ENCODE measurements around the gene MAP2. TPM values are rescaled to one million over a fixed set of nuclear protein-coding genes. Genes with fewer than 3 reads are reported as not detected.

MAP2 gene
- total and polyA plus RNA-seq, 2 of the 8 experiments (the other 6 are each of a cell fraction or from before 2014, with no cell fraction given): 5.9 to 9.4 TPM

- Histone ChIP-seq H3K4me2 (ENCODE audit: insufficient read depth in 1 of 2, low read depth in 2 of 2, low read length in 2 of 2) (no peak overlapping the region), H3K4me1 (replicated peaks in 1 of 4; ENCODE audit: control insufficient read depth in 3 of 4, insufficient read depth in 4 of 4, low read length in 3 of 4) (no peaks in the 10 kb centered on the region), H4K91ac (replicated peaks; ENCODE audit: insufficient read length, low read length) (no peak overlapping the region), H2BK5ac (ENCODE audit: low read depth, low read length) (no peak overlapping the region), H3K18ac (ENCODE audit: extremely low read depth, low read length) (no peak overlapping the region), H3K27ac (ENCODE audit: low read depth, low read length) (no peak overlapping the region), H4K5ac (ENCODE audit: insufficient read length, low read depth, low read length) (no peak overlapping the region), H4K20me1 (replicated peaks in 1 of 2; ENCODE audit: control insufficient read depth in 1 of 2, insufficient read depth in 2 of 2, low read length in 2 of 2) (no peaks in the 10 kb centered on the region), H3K79me2 (ENCODE audit: control insufficient read depth in 1 of 2, insufficient read depth in 2 of 2, low read length in 2 of 2) (no peaks in the 10 kb centered on the region), H2BK20ac (ENCODE audit: low read length) (no peak overlapping the region), H3K79me1 (ENCODE audit: low read depth, low read length) (no peaks in the 10 kb centered on the region), H3K4ac (replicated peaks; ENCODE audit: insufficient read length, low read depth, low read length) (no peak overlapping the region), H3K23ac (ENCODE audit: insufficient read length) (no peak overlapping the region), H3K27me3 (replicated peaks in 1 of 4; ENCODE audit: control insufficient read depth in 3 of 4, extremely low read depth in 1 of 4, insufficient read depth in 3 of 4, low read length in 3 of 4) (no peaks in the 10 kb centered on the region), H2AK5ac (ENCODE audit: low read depth, low read length) (no peak overlapping the region), H2BK12ac (ENCODE audit: low read depth, low read length) (no peak overlapping the region), H3K9ac (replicated peaks in 1 of 4; ENCODE audit: extremely low read depth in 1 of 4, low read depth in 3 of 4, low read length in 3 of 4) (no peak overlapping the region), H2BK120ac (replicated peaks; ENCODE audit: low read depth, low read length) (no peak overlapping the region), H3K23me2 (ENCODE audit: low read depth, low read length) (no peaks in the 10 kb centered on the region), H2BK15ac (ENCODE audit: low read length) (no peak overlapping the region), H3K9me3 (ENCODE audit: insufficient read depth in 2 of 2, low read depth in 1 of 2, low read length in 1 of 2) (no peaks in the 10 kb centered on the region), H3K14ac (ENCODE audit: insufficient read length) (no peak overlapping the region), H2AFZ (ENCODE audit: low read length) (no peak overlapping the region), H3K56ac (replicated peaks; ENCODE audit: insufficient read length, low read depth, low read length) (no peak overlapping the region), H3K36me3 (ENCODE audit: control insufficient read depth in 2 of 4, insufficient read depth in 4 of 4, low read length in 3 of 4) (no peaks in the 10 kb centered on the region), H4K8ac (ENCODE audit: extremely low read depth, insufficient read depth, low read length) (no peak overlapping the region), H3K4me3 (ENCODE audit: extremely low read depth in 1 of 4, insufficient read depth in 2 of 4, low read depth in 3 of 4, low read length in 4 of 4) (no peak overlapping the region)
- TF ChIP-seq TAF7 (optimal IDR thresholded peaks at IDR 0.05; ENCODE audit: borderline replicate concordance, low read depth, low read length): no peak
- TF ChIP-seq TBP (IDR thresholded peaks at IDR 0.05; ENCODE audit: low read depth, low read length): no peak
- no peak for TF ChIP-seq MAX (IDR thresholded peaks at IDR 0.05)
- no peak for TF ChIP-seq EGR1 (IDR thresholded peaks at IDR 0.05; ENCODE audit: borderline replicate concordance, low read depth, low read length)
- no peak for TF ChIP-seq CHD2 (IDR thresholded peaks at IDR 0.05; ENCODE audit: low read length)
- TF ChIP-seq KDM1A (IDR thresholded peaks at IDR 0.05; ENCODE audit: borderline replicate concordance, low read length): no peak
- TF ChIP-seq CEBPB (IDR thresholded peaks at IDR 0.05; ENCODE audit: low read depth, low read length): no peak
- no peak for TF ChIP-seq TEAD4 (IDR thresholded peaks at IDR 0.05; ENCODE audit: low read depth, low read length)
- ChIA-PET POLR2A (ENCODE audit: partially characterized antibody) (no interaction called here), CTCF (ENCODE audit: partially characterized antibody) (interaction anchor here (1.5 kb wide), 1 partner anchor 9 kb away, joined by 3 read pairs; no protein-coding TSS in a partner anchor)
- DNase-seq (ENCODE audit: low read depth in 1 of 2, low spot score in 2 of 2) (no peak), FAIRE-seq (no peak)
Measured at GRCh38 chr2:209713219-209713618, 289.4 kb downstream of the MAP2 start.

Measured in H1 (cell line).